GM21825 (cell line): ENCODE results near the gene WDR45.

Source experiments
- ATAC-seq: cut with Tn5 transposase; IDR thresholded peaks from one replicate; pipeline ENCODE4 v1.9.1; 2021; ENCODE audit warnings: mild to moderate bottlenecking, moderate library complexity; ENCODE audit not compliant: unreplicated experiment

The WDR45 gene

GRCh38 chrX:49053223-49054072, 26.2 kb downstream of the WDR45 start:
- ATAC-seq, result peak; percentile 51

DNA sequence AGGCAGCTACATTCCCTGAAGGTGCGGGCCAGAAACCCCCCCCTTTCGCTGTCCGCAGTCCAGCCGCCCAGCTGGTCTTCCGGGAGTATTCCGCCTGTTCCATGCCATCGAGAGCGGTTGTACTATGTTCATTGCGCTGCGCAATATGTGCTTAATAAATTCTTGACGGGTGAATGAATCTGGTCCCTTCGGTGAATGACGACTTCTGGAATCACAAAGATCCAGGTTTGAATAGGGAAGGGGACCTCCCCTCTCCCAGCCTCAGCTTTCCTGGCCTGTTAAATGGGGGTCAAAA, 35.8 kb downstream of the WDR45 start:
- ATAC-seq, result no peak

GRCh38 chrX:49043220-49043986, 36.3 kb downstream of the WDR45 start, which contains the start of gene TFE3:
TFE3 (minus strand) TSS chrX:49043357; CDS start chrX:49043226, 131 bp downstream.
- peak; percentile 87 for ATAC-seq

DNA sequence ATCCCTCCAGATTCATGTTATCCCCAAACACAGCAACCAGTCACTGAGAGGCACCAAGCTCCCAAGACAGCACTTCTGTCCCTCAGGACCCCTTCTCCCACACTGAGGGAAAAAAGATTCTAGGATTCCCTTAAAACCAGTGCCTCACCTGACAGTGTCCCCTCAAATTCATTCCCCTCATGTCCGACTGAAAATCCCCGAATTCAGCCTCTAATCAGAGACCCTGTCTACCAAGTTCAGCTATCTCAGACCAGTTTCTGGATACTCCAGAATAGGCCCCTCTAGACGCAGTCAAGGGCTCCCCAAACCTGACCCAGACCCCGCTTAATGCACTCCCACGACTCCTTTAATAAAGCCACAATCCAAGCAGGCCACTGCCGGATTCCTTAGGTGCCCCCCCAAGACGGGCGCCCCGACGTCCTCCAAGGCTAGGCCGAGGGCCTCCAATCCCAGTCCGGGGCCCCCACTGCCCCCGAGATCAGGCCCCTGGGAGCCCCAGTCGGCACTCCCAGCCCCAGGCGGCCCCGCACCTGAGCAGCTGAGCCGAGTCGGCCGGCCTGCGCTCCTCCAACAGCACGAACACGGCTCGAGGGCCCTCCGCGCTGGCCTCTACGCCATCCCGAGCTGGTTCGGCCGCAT, 37.0 kb downstream of the WDR45 start:
- no peak for ATAC-seq

- no peak for ATAC-seq
Observed at GRCh38 chrX:49041744-49042580, 37.7 kb downstream of the WDR45 start.

DNA sequence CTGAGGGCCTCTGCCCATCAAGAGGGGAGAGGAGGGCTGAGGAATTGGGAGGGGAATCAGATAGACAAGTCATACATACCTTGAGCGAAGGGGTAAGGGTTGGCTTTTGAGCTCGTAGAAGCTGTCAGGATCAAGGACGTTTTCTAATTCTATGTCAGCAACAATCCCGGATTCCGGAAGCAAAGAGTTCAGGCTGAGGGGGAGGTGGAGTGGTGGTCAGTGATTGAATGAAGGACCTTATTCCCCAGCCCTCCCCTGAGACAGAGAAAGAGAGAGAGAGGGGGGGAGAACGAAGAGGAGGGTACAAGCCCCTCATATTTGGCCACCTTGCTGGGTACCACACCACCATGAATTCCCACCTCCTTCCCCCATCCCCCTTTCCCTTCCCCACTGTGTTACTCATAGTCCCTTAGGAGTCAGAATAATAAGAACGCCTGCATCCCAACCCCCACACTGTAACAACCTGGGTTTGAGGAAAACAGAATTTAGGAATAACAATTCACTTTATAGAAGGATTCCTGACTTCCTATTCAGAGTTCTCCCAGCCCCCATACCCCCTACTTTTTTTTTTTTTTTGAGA, 39.2 kb downstream of the WDR45 start:
- ATAC-seq, result no peak

GRCh38 chrX:49039598-49040375, 39.9 kb downstream of the WDR45 start:
- no peak for ATAC-seq

DNA sequence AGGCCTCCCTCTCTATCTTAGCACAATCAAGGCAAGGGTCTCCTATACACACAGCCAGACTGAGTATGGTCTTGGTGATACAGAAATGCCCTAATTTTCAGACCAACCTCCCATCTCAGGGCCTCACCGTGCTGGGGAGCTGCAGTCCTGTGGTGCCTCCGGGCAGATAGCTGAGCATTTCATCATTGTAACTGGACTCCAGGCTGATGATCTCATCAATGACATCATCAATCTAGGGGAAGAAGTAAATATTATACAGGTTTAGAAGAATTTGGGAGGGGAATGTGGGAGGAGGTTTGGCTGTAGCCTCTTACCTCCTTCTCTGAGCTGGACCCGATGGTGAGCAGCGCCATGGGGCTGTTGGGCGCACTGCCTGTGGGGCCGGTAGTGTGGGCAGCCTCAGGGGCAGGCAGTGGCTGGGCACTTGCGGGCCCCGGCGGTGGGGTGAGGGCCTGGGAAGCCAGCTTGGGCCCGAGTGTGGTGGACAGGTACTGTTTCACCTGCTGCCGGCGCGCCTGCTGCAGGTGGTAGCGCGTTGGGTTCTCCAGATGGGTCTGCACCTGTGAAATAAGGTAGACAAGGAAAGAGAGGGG, 41.7 kb downstream of the WDR45 start:
- ATAC-seq, result no peak

- no peak for ATAC-seq
Observed at GRCh38 chrX:49030283-49030682, 49.4 kb downstream of the WDR45 start.

DNA sequence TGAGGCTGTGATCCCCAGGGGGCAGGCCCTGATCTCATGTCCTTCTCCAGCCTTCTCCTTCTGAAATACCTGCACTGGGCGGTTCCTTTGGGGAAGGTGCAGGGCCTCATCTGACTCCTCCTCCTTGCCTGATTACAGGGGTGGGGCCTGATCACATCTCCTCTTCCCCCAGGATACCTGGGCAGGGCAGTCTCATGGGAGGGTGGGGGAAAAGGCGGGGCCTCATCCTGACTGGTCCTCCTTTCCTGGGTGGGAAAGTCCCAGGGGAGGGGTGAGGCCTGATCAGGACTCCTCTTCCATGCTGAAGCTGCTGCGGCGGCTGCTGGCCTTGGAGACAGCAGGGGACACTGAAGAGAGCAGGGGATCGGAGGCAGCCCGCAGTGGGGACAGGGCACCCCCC, 49.8 kb downstream of the WDR45 start:
- ATAC-seq, result no peak
